HepG2 (cell line): ENCODE data around the gene DHX34. TPM values are rescaled to one million over a fixed set of nuclear protein-coding genes. Genes with fewer than 3 reads are reported as not detected.

Experiments used
- ATRX ChIP-seq: sonication (generic); formaldehyde crosslinking; IDR thresholded peaks from 2 replicates; pipeline ENCODE4 v1.4.0; 2020; ENCODE audit warnings: missing genetic modification reagents, borderline replicate concordance
- BRCA1 ChIP-seq: sonication (generic); formaldehyde crosslinking; IDR thresholded peaks from 2 replicates; pipeline ENCODE4 v1.4.0; 2020; ENCODE audit warnings: missing genetic modification reagents
- DZIP1 ChIP-seq: sonication (generic); formaldehyde crosslinking; IDR thresholded peaks from 2 replicates; pipeline ENCODE4 v1.5.0; 2020; ENCODE audit warnings: mild to moderate bottlenecking, missing genetic modification reagents
- EED ChIP-seq: sonication (generic); formaldehyde crosslinking; IDR thresholded peaks from 2 replicates; pipeline ENCODE4 v1.5.0; 2020; ENCODE audit warnings: mild to moderate bottlenecking, missing genetic modification reagents
- ETS1 ChIP-seq: sonication (generic); formaldehyde crosslinking; IDR thresholded peaks from 2 replicates; pipeline ENCODE4 v1.4.0; 2020; ENCODE audit warnings: missing genetic modification reagents
- ETV5 ChIP-seq: IDR thresholded peaks from 2 replicates; pipeline ENCODE4 v1.6.1; 2018; ENCODE audit warnings: missing biosample characterization, missing genetic modification reagents, inconsistent platforms, borderline replicate concordance
- PAXIP1 ChIP-seq: sonication (generic); formaldehyde crosslinking; conservative IDR thresholded peaks from 2 replicates; pipeline ENCODE4 v1.4.0; 2020; ENCODE audit warnings: mild to moderate bottlenecking, missing genetic modification reagents, moderate library complexity
- RFX3 ChIP-seq: IDR thresholded peaks from 2 replicates; pipeline ENCODE4 v1.6.1; 2016; ENCODE audit warnings: missing biosample characterization, missing genetic modification reagents
- SOX5 ChIP-seq: IDR thresholded peaks from 2 replicates; pipeline ENCODE4 v1.6.1; 2016; ENCODE audit warnings: borderline replicate concordance
- ZNF142 ChIP-seq: sonication (generic); formaldehyde crosslinking; IDR thresholded peaks from 2 replicates; pipeline ENCODE4 v1.4.0; 2020; ENCODE audit warnings: missing genetic modification reagents
- ZNF280B ChIP-seq: sonication (generic); formaldehyde crosslinking; IDR thresholded peaks from 2 replicates; pipeline ENCODE4 v1.5.0; 2020; ENCODE audit warnings: missing genetic modification reagents, mild to moderate bottlenecking, borderline replicate concordance
- ZNF724P ChIP-seq: sonication (generic); formaldehyde crosslinking; IDR thresholded peaks from 2 replicates; pipeline ENCODE4 v1.8.0; 2022; ENCODE audit warnings: missing genetic modification reagents, borderline replicate concordance
- polyA plus RNA-seq, 8 experiments: library from polyadenylated mRNA; depleted of rRNA in 3 of 8; stranded (reverse) in 7 of 8; unstranded in 1 of 8; fragments of >200 nt; fragmentation: Illumina TruSeq in 4 of 8; extraction: Trizol in 4 of 8; gene quantifications; 2 replicates each; pipeline versions ENCODE4 v1.2.1 to v1.2.3, GENCODE V29; 2011 to 2016; ENCODE audit warnings: low read depth in 4 of 8, missing spikeins in 1 of 8, mixed read lengths in 1 of 8; ENCODE audit not compliant: insufficient read depth in 1 of 8
- total RNA-seq, 5 experiments: library from RNA; depleted of rRNA; stranded (reverse); fragments of >200 nt; fragmentation: Illumina TruSeq; extraction: Trizol; gene quantifications; 2 replicates each; pipeline ENCODE4 v1.2.3, GENCODE V29; 2016; ENCODE audit warnings: low read depth in 1 of 5

The DHX34 gene
- total and polyA plus RNA-seq, 2 of the 13 experiments (the other 11 are each of a cell fraction or from before 2014, with no cell fraction given), result 9.2 to 12.0 TPM

- TF ChIP-seq EED (CRISPR knock-in tag) (no peak; the same call in 1 of the 2 replicates), DZIP1 (CRISPR knock-in tag) (peak; percentile 92), BRCA1 (no peak), SOX5 (CRISPR knock-in tag) (no peak), ETV5 (CRISPR knock-in tag) (peak; percentile 47; the same call in 1 of the 2 replicates), ETS1 (CRISPR knock-in tag) (no peak), ATRX (CRISPR knock-in tag) (no peak), ZNF280B (CRISPR knock-in tag) (0 out of 2 replicates have a peak, but pooled peaks have one; percentile 66), ZNF142 (CRISPR knock-in tag) (no peak; the same call in 1 of the 2 replicates), ZNF724P (CRISPR knock-in tag) (0 out of 2 replicates have a peak, but pooled peaks have one; percentile 83), RFX3 (CRISPR knock-in tag) (no peak), PAXIP1 (peak; percentile 38; the same call in 1 of the 2 replicates)
Observed at GRCh38 chr19:47430041-47430802, 81.1 kb downstream of the DHX34 start (continued).
